Psoas muscle (tissue), 8 donors: Measurements from ENCODE around the gene MASP2. TPM values are rescaled to one million over a fixed set of nuclear protein-coding genes. Genes with fewer than 3 reads are reported as not detected.
A peak's percentile ranks its signal among the peaks of the same experiment; 100 is the strongest.
"Not testable (repeated sequence)": the region's sequence is repeated elsewhere in the genome, so short reads cannot be mapped to it uniquely, and the experiment has no call there.

Experiments
- ATAC-seq, 4 donors: fragments of 200-7000 bp; cut with Tn5 transposase; one replicate each; pipeline ENCODE4 v1.9.1; 2020; ENCODE audit warnings: moderate library complexity in 3 of 4, mild to moderate bottlenecking in 2 of 4
- DNase-seq, 2 donors: peaks; one replicate each; pipeline ENCODE4 v3.0.0-alpha.2; 2020
- H3K27ac ChIP-seq: fragments of 200-600 bp; one replicate; pipeline ENCODE4 v1.8.0; 2022
- H3K27me3 ChIP-seq, 3 donors: fragments of 200-600 bp in 1 of 3; one replicate each; pipeline versions ENCODE4 v1.6.1 to v1.8.0; 2013 to 2022; ENCODE audit warnings: low read length in 2 of 3, mild to moderate bottlenecking in 2 of 3, moderate library complexity in 1 of 3; ENCODE audit not compliant: insufficient read depth in 3 of 3
- H3K36me3 ChIP-seq, 2 donors: fragments of 200-600 bp in 1 of 2; one replicate each; pipeline versions ENCODE4 v1.6.1 to v1.8.0; 2013 to 2022; ENCODE audit warnings: low read depth in 1 of 2, mild to moderate bottlenecking in 1 of 2, moderate library complexity in 1 of 2; ENCODE audit not compliant: insufficient read depth in 1 of 2
- H3K4me1 ChIP-seq: fragments of 200-600 bp; one replicate; pipeline ENCODE4 v1.8.0; 2022
- H3K4me3 ChIP-seq: fragments of 200-600 bp; one replicate; pipeline ENCODE4 v1.8.0; 2022; ENCODE audit warnings: mild to moderate bottlenecking
- H3K9me3 ChIP-seq: fragments of 200-600 bp; one replicate; pipeline ENCODE4 v1.8.0; 2022
- CTCF ChIP-seq: fragments of 200-600 bp; IDR thresholded peaks from one replicate; pipeline ENCODE4 v1.8.0; 2022; ENCODE audit warnings: antibody characterized with exemption
- WGBS, 3 donors: extraction: QIAGEN DNeasy Blood & Tissue Kit; methylation state at CpG; one replicate each; pipeline versions ENCODE4 v1.1.6 to v1.1.7; 2013; 5-methylcytosine and 5-hydroxymethylcytosine counted together
- intact Hi-C, 2 donors: fragments of 100-400 bp; cut with DNase I; formaldehyde crosslinking; loops; one replicate each; pipeline versions ENCODE4 v1.11.0 to v1.14.2; 2022
- polyA plus RNA-seq, 3 donors: library from polyadenylated mRNA; stranded (reverse); fragments of 200-250 nt; gene quantifications; one replicate each; pipeline ENCODE4 v1.2.3, GENCODE V29; 2013
- total RNA-seq, 4 donors: library from RNA; stranded (reverse); fragmentation: NEBNext Ultra II Directional in 2 of 4; extraction: Animal tissue kit (Norgen Biotek cat#: 25700) in 2 of 4; gene quantifications; one replicate each; pipeline versions ENCODE4 v1.2.1 to v1.2.4, GENCODE V29; 2021 to 2023
- donor health status: healthy with polysubstance abuse.
- donor health status: DM: no; HTN: no; CAD: no; lungs with moderate emphysema.
- donor health status: Bipolar disorder and iron deficiency.
- donor health status: healthy.
- donor health status: DM: yes; HTN: yes; CAD: no.
- donor health status: DM: no; HTN: no; CAD: no.
- donor health status: DM: no; HTN: no; CAD: no.
- donor health status: DM: yes; HTN: yes; CAD: no.

MASP2 gene
- total and polyA plus RNA-seq, 7 donors = 0.03 TPM; not detected in 6

GRCh38 chr1:11051781-11052511 is 4.9 kb upstream of the MASP2 start:
- DNase-seq = no peak
- 50 to 52% (median 50%) methylated on average over 19 of the region's 19 CpGs for WGBS, 3 donors

DNA sequence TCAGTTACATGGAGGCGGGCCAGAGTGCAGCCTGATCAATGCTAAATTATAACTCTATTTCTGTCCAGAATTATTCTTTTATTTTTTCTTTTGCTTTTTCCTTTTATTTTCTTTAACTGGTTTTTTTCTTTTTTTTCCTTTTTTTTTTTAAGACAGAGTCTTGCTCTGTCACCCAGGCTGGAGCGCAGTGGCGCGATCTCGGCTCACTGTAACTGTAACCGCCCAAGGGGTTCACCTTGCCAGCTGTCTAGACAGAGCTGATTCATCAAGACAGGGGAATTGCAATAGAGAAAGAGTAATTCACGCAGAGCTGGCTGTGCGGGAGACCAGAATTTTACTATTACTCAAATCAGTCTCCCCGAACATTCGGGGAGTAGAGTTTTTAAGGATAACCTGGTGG is 4.1 kb upstream of the MASP2 start:
- H3K4me3 ChIP-seq, H3K9me3 ChIP-seq, H3K27me3 ChIP-seq, intact Hi-C loops, DNase-seq, ATAC-seq, H3K27ac ChIP-seq, H3K4me1 ChIP-seq: not testable (repeated sequence)
- H3K36me3 ChIP-seq = peaks cover 2 to 15% of the 10 kb centered on the region in 2 donors
- 68 to 73% (median 72%) methylated on average over 10 of the region's 10 CpGs for WGBS, 3 donors

More at GRCh38 chr1:11051781-11052511, 4.9 kb upstream of the MASP2 start:
- Histone ChIP-seq H3K9me3 (no peaks in the 10 kb centered on the region), H3K4me1 (no peaks in the 10 kb centered on the region), H3K27me3 (peaks cover 0 to 5% (median 0%) of the 10 kb centered on the region in 3 donors), H3K4me3 (no peak overlapping the region), H3K36me3 (peaks cover 4 to 23% of the 10 kb centered on the region in 2 donors), H3K27ac (no peak overlapping the region)
- intact Hi-C loops = no loop called here
- ATAC-seq = no peak
- no peak for TF ChIP-seq CTCF

GRCh38 chr1:11046270-11046566 is 821 bp downstream of the MASP2 start:
- DNase-seq (no peak), ATAC-seq (peak in 3 of 4 donors; percentile 36 to 68 (median 63))
- no peaks in the 10 kb centered on the region for H3K9me3 ChIP-seq
- H3K4me3 ChIP-seq = no peak overlapping the region
- H3K36me3 ChIP-seq = no peaks in the 10 kb centered on the region
- H3K27me3 ChIP-seq = peaks cover 0 to 2% (median 0%) of the 10 kb centered on the region in 3 donors
- no peak for TF ChIP-seq CTCF
- no peak overlapping the region for H3K27ac ChIP-seq
- H3K4me1 ChIP-seq = no peaks in the 10 kb centered on the region
- intact Hi-C loops = no loop called here
- 52 to 79% (median 62%) methylated on average over 8 of the region's 8 CpGs for WGBS, 3 donors

- TF ChIP-seq CTCF = no peak
- Histone ChIP-seq H3K4me1 (no peaks in the 10 kb centered on the region), H3K4me3 (no peak overlapping the region), H3K27me3 (peaks cover 0 to 2% (median 0%) of the 10 kb centered on the region in 3 donors), H3K36me3 (no peaks in the 10 kb centered on the region), H3K9me3 (no peaks in the 10 kb centered on the region), H3K27ac (no peak overlapping the region)
- 51 to 56% (median 52%) methylated on average over 31 to 32 of the region's 32 CpGs for WGBS, 3 donors
- ATAC-seq (no peak), DNase-seq (no peak)
- intact Hi-C loops = no loop called here
Observed at GRCh38 chr1:11045428-11046269, 1.4 kb downstream of the MASP2 start.

DNA sequence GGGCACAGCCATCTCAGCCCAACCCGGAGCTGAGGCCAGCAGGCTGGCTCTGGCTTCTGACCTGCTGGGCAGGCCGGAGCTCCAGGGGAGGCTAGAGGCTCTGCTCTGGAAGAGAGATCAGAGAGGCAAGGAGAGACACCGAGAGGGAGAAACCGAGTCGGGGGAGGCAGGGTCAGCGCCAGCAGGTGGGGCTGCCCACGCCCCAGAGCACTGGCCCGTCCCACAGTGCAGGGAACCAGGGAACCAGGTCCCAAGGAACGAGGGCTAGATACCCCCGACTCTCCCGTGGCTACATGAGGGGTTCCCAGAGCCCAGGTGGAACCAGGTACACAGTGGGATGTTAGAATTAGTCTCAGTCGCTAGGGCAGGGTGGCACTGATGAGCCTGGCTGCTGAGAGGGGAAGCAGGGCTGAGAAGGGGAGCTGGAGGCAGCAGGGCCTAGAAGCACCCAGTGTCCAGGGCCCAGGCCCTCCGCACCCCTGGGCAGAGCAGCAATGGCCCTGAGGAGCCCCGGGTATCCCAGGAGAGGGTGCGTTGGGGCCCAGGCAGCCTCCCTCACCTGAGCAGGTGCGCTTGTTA is 2.1 kb downstream of the MASP2 start:
- no peak for ATAC-seq
- DNase-seq = no peak
- Histone ChIP-seq H3K9me3 (no peaks in the 10 kb centered on the region), H3K36me3 (no peaks in the 10 kb centered on the region), H3K4me3 (no peak overlapping the region), H3K27ac (no peak overlapping the region), H3K27me3 (peaks cover 0 to 2% (median 0%) of the 10 kb centered on the region in 3 donors), H3K4me1 (no peaks in the 10 kb centered on the region)
- no peak for TF ChIP-seq CTCF
- WGBS, 3 donors = 78 to 86% (median 80%) methylated on average over 15 to 16 of the region's 16 CpGs
- intact Hi-C loops = no loop called here
